HG02678 (cell line): Measurements from ENCODE around the gene CHP2.

Experiments
- ATAC-seq: cut with Tn5 transposase; IDR thresholded peaks from one replicate; pipeline ENCODE4 v1.9.1; 2021; ENCODE audit warnings: mild to moderate bottlenecking, moderate library complexity; ENCODE audit not compliant: unreplicated experiment

Gene CHP2

GRCh38 chr16:23803591-23804123 lies 48.8 kb downstream of the CHP2 start:
- ATAC-seq: peak; percentile 50

GRCh38 chr16:23807028-23807427 lies 52.2 kb downstream of the CHP2 start:
- ATAC-seq: no peak
